T-helper 1 cell treated with Interleukin-12 subunit alpha and Interleukin-12 subunit beta and Interleukin-4 antibody, amounts not matched to agents 30 ng/mL and 1 ng/mL, for 36 hours (primary cell): ENCODE results near the gene POLR3C. TPM values are rescaled to one million over a fixed set of nuclear protein-coding genes. Genes with fewer than 3 reads are reported as not detected.
"Not testable (repeated sequence)": the region's sequence is repeated elsewhere in the genome, so short reads cannot be mapped to it uniquely, and the experiment has no call there.

Experiments used
- intact Hi-C: fragments of 100-400 bp; cut with micrococcal nuclease; formaldehyde crosslinking; loops from one replicate; pipeline ENCODE4 v1.15.1; 2024
- total RNA-seq: library from RNA; stranded (reverse); gene quantifications from 2 replicates; pipeline ENCODE4 v1.2.3, GENCODE V29; 2022

POLR3C gene
- total RNA-seq, 1 donor from 2014 or later = 32.8 TPM

DNA sequence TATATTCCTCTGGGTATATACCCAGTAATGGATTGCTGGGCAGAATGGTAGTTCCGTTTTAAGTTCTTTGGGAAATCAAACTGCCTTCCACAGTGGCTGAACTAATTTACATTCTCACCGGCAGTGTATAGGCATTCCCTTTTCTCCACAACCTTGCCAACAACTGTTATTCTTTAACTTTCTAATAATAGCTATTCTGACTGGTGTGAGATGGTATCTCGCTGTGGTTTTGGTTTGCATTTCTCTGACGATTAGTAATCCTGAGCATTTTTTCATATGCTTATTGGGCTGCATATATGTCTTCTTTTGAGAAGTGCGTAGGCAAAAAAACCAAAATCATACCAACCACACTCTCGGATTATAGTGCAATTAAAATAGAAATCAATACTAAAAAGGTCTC, 5.9 kb upstream of the POLR3C start:
- intact Hi-C loops = not testable (repeated sequence)

DNA sequence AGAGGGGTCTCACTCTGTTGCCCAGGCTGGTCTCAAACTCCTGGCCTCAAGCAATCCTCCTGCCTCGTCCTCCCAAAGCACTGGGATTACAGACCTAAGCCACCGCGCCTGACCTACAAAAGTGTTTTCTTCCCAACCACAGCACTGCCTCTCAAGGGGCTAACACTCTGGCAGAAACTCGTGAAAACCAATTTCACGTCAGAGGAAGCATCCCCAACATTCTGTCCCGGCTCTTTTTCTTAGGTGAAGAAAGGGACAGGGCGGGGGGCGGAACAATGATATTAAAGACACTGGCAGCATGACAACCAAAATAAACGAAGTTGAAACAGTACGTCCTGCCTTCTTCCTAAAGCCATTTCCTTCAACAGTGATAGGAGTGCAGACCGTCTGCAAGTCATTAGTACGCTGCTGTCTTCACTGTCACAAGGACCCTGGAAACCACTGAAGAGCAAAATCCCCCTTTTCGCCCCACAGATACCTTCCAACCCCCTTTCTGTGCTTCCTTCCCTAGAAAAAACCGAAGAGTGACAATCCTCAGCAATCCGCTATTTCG, 1.1 kb upstream of the POLR3C start:
- intact Hi-C loops = loop anchor here (5.0 to 10.0 kb wide), 4 partner anchors 101 to 218 kb away; partner anchors contain the start of genes GPR89A, RBM8A and TXNIP

DNA sequence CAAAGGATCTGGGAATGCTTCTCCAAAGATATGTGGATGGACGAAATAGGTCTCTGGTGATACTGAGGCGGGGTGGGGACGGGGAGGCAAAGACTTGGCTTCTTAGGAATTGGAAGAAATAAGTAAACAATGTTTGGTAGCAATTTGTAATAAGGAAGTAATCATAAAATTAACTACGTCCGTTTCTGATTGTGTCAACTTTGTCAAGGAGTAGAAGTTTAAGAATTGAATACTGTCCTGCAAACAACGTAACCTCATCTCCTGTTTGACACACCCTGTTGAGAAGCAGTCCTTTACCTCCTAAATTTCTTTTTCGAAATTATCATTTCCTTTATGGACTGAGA, 471 bp downstream of the POLR3C start:
- intact Hi-C loops = loop anchor here (2.0 to 10.0 kb wide), 7 partner anchors 20 to 220 kb away; partner anchors contain the start of genes GPR89A, LIX1L, NUDT17 and PIAS3

DNA sequence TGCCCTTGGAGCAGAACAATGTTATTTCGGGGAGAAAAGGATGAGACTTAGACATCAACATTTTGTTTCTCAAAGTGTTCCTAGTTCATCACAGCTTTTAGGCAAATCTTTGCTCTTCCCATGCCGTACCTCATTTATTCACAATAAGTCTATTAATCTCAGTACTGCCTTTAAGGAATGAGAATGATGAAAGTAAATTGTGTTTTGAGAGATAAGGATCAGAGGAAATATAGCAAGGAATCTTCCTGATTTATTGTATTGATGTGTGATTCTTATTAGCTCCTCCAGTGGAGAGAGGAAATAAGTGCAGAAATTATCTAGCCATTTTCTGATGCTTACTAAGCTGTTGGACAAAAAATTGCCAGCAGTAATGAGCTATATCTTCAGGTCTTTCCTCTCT, 2.0 kb downstream of the POLR3C start:
- intact Hi-C loops = loop anchor here (10.0 kb wide), 1 partner anchor 221 kb away; the partner anchor contains the start of gene GPR89A

DNA sequence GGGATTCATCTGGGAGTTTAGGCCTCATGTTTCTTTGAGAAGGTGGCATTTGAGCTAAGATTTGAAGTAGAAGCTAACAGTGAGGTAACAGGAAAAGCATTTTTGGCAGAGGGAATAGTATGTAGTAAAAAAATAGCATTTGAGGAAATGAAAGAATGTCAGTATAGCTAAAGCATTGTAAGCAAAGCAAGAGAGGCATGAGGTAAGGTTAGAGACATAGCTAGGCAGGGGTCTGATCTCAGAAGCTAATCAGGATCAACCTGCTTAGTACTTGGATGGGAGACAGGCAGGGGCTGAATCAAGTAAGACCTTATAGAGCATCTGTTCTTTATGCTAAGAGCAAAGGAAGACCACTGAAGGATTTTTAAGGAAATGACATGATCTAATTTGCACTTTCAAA, 4.0 kb downstream of the POLR3C start:
- intact Hi-C loops = loop anchor here (2.0 to 10.0 kb wide), 2 partner anchors 39 to 223 kb away; partner anchors contain the start of gene GPR89A

DNA sequence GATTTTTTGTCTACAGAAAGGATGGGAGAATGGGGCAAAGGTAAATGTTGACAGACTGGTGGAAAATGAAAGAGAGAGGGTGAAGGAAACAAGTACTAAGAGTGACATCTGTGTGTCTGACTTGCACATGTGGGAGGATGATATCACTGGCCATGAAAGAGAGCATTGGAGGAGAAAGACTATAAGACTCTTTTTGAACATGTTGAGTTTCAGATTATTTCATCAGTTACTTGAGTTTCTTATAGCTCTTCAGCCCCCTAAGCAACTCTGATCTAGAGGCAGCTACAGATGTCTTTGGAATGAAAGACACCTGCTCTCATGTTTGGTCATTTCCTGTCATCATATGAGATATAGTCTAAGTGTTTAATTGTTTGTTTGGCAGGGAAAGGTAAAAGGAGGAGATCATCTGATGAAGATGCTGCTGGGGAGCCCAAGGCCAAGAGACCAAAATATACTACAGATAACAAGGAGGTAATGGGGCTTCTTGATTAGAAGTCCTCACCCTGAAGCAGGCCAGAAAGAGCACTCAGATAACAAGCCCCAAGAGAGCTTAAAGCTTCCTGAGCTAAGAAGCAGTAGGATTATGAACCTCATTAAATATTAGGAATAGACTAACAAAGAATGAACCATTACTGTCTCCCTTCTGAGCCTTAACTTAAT, 4.5 kb downstream of the POLR3C start:
- intact Hi-C loops = loop anchor here (2.0 to 10.0 kb wide), 2 partner anchors 40 to 224 kb away; partner anchors contain the start of gene GPR89A

DNA sequence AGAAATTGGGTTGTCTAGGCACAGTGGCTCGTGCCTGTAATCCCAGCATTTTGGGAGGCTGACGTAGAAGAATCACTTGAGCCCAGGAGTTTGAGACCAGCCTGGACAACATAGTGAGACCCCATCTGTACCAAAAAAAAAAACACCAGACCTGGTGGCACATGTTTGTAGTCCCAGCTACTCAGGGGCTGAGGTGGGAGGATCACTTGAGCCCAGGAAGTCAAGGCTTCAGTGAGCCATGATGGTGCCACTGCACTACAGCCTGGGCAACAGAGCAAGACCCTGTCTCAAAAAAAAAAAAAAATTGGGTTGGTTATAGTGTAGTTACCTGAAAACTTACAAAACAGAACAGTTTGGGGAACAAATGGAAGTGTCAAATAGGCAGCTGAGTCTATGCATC, 6.8 kb downstream of the POLR3C start:
- intact Hi-C loops = not testable (repeated sequence)

DNA sequence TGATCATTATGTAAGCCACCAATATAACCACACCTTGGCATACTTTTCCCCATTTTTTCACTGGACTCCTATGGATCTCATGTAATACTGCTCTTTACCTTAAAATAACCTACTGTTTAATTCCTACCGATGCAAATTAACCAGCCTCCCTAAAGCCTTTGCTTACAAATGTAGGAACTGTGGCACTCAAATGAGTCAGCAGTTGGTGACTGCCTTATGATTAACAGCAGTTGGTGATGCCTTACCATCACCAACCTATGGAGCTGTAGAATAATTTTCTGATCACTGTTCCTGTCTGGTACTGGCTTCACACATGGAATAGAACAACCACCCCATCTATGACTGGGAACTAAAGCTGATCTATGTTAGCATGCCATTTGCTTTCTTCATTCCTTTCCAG, 13.7 kb downstream of the POLR3C start:
- intact Hi-C loops = no loop called here

DNA sequence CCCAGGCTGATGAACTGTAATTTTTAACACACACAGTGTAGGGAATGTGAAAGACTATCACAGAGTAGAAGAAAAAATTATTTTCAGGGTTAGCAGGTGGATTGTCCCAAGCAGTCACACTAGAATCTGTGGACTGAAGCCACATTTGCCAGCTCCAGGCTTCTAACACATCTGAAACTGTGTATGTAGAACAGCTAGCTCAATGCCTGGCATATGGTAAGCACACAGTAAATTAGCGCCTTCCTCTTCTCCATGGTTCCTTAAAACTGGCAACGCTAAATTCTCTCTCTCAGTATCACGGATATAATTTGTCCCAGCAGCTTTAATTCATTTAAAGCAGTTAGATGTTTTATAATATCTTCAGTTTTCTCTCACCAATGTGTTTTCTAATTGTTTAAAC, 19.0 kb downstream of the POLR3C start:
- intact Hi-C loops = no loop called here

DNA sequence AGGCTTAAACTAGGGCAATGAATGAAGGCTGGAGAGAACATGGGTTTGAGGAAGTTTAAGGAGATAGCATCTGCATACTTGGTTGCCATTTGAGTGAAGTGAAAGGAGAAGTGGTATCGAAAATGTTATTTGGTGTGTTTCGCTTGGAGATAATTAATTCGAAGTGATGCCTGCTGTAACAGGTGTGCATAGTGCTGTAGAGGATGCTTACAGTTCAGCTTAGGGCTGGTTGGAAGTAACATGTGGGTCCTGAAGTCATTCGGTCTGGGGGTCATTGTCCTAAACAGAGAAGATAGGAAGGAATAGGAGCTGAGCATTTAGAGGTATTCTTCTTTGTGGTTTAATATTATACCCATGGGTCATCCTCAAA, 21.1 kb downstream of the POLR3C start:
- intact Hi-C loops = loop anchor here (1.0 to 2.0 kb wide), 6 partner anchors 14 to 168 kb away; partner anchors contain the start of genes ANKRD34A, ITGA10, PIAS3 and POLR3C

DNA sequence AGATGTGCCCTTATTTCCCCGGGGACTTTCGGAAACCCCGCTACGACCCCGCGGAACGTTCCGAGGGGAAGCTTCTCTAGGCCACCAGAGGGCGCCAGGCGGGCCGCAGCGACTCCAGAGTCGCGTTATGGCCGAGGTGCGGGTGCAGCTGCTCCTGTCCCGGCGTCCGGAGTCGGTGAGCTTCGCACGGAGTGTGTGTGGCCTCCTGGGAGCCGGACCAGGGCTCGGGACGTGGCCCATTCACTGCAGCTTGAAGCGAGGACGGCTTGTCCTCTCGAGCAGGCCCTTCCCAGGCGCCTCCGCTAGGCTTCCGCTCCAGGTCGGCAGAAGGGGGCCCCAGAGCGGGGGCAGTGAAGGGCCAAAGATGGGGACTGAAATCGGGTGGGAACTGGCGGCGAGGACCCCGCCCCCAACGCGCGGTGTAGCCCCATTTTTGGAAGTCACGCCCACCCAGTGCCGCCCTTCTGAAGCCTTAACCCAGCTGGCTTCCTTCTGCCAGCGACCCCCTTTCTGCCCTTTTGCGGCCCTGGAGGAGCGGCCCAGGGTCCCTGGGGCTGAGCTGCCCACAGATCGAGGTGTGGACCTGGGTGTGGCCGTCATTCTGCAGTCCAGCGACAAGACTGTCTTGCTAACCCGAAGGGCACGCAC, 21.6 kb downstream of the POLR3C start, which contains the start of gene NUDT17:
TSS of gene NUDT17 (plus strand) at position 117 of the 648 bp plus-strand sequence. CDS start at position 128, 11 bp downstream.
- intact Hi-C loops = loop anchor here (1.0 to 2.0 kb wide), 9 partner anchors 13 to 168 kb away; partner anchors contain the start of genes ANKRD34A, ITGA10, PEX11B and PIAS3

DNA sequence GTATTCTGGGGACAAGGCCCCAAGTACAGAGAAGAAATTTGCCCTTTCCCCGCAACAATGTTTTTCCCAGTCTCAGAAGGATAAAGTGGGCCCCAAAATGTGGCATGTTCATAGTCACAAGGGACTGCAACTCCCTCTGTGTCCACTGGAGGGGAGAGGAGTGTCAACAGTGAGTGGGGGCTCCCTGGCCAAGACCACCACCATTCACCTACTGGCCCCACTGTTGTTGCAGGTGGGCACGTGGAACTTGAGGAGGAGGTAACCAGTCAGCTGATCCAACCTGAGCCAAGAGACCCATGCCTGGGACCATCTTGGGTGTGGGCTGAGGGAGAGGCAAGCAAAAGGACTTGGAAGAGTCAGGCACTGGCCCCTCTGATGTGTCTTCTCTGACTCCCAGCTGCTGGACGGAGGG, 22.2 kb downstream of the POLR3C start:
- intact Hi-C loops = loop anchor here (1.0 to 2.0 kb wide), 3 partner anchors 65 to 131 kb away; partner anchors contain the start of gene PEX11B

DNA sequence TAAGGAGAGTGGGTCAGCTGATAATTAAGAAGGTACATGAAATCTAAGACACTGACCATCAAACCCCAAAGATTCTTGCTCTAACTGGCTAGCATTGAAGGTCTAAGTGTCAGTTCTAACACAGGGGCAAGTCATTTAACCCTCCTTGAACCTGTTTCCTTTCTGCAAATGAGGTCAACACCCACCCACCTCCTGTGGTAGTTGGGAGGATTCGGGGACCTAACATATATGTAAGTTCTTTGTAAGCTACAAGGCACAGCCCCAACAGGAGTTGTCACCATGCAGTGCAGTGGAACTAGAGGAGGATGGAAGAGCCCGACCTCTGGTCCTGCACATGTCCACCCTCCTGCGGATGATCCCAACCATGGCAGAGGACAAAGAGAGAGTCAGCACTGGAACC, 23.8 kb downstream of the POLR3C start:
- intact Hi-C loops = loop anchor here (2.0 kb wide), 2 partner anchors 67 to 71 kb away; partner anchors contain the start of gene PEX11B

DNA sequence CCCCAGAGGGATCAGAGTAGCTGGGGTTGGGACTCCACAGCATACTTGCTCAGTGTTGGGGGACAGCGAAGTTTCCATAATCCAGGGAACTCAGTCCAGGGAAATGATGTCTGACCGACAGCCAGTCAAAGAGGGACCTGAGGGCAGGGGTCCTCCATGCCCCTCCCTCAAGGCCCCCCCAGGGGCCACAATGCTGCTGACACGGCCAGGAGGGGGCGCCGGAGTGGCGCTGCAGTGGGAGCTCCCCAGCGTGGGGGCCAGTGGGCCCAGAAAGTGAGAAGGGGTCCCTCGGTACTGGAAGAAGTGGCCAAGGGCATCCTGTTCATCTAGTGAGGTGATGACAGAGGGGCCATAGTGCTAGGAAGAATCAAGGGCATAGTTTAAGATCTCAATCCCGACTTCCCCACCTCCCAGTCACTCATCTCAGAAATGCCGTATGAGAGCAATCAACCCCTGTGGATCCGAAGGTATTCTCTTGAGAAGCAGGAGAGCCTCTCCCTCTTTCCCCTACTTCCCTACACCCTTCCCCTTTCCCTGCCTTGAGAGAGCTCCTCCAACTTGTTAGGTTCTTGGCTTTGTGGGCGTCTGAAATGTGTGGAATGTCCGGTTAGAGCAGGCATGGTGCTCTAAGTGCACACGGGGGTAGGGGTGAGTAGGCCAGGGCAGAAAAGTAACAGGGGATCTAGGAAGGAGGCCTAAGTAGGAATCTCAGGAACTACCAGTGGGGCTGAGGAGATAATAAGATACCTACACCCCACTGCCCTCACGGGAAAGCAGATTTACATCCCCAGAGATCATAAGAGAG, 25.6 kb downstream of the POLR3C start:
- intact Hi-C loops = no loop called here

DNA sequence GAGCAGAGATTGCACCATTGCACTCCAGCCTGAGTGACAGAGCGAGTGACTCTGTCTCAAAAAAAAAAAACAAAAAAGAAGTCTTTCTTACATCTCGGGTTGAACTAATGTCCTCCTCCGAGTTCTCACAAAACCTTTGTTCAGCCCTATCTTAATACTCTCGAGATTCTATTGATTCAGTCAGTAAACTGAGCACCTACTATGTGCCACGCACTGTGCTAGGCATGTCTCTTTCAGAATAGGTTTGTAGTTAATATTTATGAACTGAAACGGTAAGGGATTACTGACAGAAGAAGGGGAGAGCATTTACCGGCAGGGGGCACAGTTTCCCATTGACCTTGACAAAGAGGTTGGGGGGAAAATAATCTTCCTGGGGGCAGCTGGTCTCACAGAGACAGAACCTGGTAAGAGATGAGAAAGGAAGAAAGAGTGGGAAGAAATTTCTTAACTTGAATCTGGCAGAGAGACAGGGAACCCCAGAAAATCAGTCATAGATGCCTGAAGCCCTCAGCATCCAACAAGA, 31.5 kb downstream of the POLR3C start:
- intact Hi-C loops = loop anchor here (5.0 kb wide), 1 partner anchor 157 kb away; no protein-coding TSS in a partner anchor

DNA sequence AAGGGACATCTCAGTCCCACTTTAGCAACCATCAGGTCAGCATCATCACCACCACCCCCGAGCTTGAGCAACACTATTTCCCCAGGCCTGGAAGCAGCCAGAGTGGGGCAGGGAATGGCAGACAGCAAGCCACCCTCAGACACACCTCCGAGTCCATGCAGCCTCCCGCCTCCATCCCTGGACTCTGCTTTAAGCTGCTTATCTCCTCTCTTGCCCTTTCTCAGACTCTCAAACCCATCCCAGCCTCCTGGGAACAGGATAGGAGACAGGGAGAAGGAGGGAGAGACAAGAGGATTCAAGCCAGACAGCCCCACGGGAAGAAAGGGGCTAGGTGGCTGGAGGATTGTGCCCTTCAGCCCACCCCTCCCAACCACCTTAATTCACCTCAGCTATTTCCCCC, 33.2 kb downstream of the POLR3C start:
- intact Hi-C loops = loop anchor here (5.0 kb wide), 1 partner anchor 155 kb away; no protein-coding TSS in a partner anchor

DNA sequence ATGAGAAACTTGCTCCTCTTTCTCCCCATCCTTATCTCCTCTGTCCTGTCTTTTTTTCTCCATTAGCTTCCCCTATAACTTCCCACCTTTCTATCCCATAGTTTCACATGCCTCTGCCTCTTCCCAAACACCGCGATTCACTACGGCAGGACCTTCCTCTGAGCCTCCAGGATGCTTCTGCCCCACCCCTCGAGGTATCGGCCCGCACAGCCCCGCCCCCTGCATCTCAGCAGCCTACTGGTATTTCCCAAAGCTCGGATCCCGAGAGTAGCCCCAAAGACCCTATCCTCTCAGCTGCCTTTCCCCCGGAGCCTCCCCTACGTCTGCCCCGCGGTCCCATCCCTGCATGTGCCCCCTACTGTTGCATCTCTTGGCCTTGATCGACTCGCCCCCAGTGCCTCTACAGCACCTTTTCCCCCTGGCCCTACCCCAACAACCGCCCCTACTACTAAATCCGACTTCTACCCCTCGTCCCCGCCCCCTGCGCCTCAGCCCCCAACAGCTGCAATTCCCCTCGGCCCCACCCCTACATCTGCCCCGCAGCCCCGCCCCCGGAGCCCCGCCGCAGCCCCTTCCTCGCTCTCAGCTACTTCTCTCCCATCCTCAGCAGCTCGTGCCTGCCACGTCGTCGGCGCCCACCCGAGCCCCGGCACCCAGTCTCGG, 34.4 kb downstream of the POLR3C start:
- intact Hi-C loops = loop anchor here (2.0 to 5.0 kb wide), 9 partner anchors 14 to 180 kb away; partner anchors contain the start of genes ANKRD34A, NUDT17, PEX11B and POLR3C

DNA sequence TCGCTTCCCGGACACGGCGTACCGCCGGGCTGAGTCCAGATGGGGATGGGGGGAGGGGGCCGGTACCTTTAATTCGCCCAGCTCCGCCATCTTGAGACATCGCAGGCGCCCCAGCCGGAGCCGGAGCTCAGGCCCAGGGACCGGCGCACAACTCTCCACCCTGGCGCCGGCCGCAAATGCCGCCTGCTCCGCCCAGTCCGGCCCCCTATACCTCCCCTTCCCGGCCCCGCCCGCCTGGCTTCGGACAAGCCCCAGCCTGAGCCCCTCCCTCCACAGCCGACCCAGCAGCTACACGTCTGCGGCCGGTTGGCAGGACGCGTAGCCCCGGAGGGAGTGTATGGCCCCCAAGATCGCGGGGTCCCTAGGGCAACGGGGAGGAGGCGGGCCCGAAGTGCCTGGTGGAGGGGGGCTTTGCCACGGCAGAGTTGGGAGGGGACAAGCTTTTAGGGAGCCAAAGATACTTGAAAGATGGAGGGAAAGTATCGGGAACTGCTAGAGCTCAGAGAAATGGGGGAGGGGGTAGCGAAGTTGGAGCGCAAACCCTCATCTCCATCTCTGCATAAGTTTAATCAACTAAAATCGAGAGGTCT, 35.0 kb downstream of the POLR3C start, which contains the start of gene PIAS3:
TSS of gene PIAS3 (minus strand) at position 181 of the 590 bp plus-strand sequence. CDS start at position 90, 91 bp downstream.
- intact Hi-C loops = loop anchor here (2.0 to 5.0 kb wide), 9 partner anchors 14 to 180 kb away; partner anchors contain the start of genes ANKRD34A, NUDT17, PEX11B and POLR3C

DNA sequence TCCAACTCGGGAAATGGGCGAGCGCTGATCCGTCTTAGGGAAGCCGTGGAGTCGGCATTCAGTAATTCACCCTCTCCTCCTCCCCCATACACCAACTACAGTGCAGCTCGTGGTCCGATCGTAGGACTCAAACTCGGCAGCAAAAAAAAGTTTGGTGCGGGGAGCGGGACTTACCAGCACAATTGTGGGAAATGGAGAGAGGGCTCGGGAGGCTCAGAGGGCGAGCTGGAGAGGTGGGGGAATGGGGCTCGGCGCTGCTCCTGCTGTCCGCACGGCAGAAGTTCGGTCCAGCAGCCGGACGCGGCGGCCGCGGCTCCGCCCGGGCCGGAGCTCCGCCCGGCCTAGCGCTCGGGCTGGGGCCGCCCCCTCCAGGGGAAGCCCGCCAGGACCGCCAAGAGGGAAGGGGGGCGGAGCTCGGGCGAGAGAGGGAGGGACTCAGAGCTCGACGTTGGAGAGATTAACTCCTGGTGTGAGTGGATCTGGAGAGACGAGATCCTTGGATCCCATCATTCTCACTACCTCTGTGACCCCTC, 35.6 kb downstream of the POLR3C start:
- intact Hi-C loops = loop anchor here (1.0 to 5.0 kb wide), 10 partner anchors 15 to 179 kb away; partner anchors contain the start of genes ANKRD34A, ANKRD35, NUDT17 and PEX11B
